Prostate gland (tissue), 2 donors: ENCODE measurements around the gene CD248.

ENCODE experiments used
- POLR2A ChIP-seq: fragments of 450-650 bp; IDR thresholded peaks from one replicate; pipeline ENCODE4 v1.6.1; 2016; ENCODE audit warnings: antibody characterized with exemption, mild to moderate bottlenecking
- TF ChIP-seq, protein P1 (sequence below), 4 experiments: fragments of 200-600 bp in 2 of 4; fragments of 450-650 bp in 2 of 4; sonication (generic) in 2 of 4; IDR thresholded peaks; 1 replicate in 3 of 4; 2 replicates in 1 of 4; pipeline ENCODE4 v1.5.1; 2016 to 2019; ENCODE audit warnings: antibody characterized with exemption in 4 of 4, mild to moderate bottlenecking in 2 of 4, moderate library complexity in 2 of 4

GRCh38 chr11:66281776-66282467 lies 34.9 kb downstream of the CD248 start:
- TF ChIP-seq, protein P1, sequence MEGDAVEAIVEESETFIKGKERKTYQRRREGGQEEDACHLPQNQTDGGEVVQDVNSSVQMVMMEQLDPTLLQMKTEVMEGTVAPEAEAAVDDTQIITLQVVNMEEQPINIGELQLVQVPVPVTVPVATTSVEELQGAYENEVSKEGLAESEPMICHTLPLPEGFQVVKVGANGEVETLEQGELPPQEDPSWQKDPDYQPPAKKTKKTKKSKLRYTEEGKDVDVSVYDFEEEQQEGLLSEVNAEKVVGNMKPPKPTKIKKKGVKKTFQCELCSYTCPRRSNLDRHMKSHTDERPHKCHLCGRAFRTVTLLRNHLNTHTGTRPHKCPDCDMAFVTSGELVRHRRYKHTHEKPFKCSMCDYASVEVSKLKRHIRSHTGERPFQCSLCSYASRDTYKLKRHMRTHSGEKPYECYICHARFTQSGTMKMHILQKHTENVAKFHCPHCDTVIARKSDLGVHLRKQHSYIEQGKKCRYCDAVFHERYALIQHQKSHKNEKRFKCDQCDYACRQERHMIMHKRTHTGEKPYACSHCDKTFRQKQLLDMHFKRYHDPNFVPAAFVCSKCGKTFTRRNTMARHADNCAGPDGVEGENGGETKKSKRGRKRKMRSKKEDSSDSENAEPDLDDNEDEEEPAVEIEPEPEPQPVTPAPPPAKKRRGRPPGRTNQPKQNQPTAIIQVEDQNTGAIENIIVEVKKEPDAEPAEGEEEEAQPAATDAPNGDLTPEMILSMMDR (IDR thresholded peaks at IDR 0.05): no peak
- no peak for TF ChIP-seq POLR2A
